T-cell (primary cell): Measurements from ENCODE around the gene ASB2. TPM values are rescaled to one million over a fixed set of nuclear protein-coding genes. Genes with fewer than 3 reads are reported as not detected.

Experiments
- ATAC-seq, 4 experiments: fragments of 200-7000 bp in 3 of 4; fragments of 150-1000 bp in 1 of 4; cut with Tn5 transposase; replicated peaks in 1 of 4; 1 replicate in 3 of 4; 2 replicates in 1 of 4; pipeline ENCODE4 v1.10.0; 2021; ENCODE audit warnings: moderate library complexity in 3 of 4, mild to moderate bottlenecking in 2 of 4, moderate number of reproducible peaks in 1 of 4
- CTCF ChIA-PET, 2 donors: fragments of 300-600 bp; sonication (Branson Sonifier 250); formaldehyde crosslinking; loops; one replicate each; lab custom pipeline; 2022; ENCODE audit warnings: antibody characterized with exemption in 2 of 2; lab: Charles Lee
- POLR2A ChIA-PET, 2 donors: fragments of 300-600 bp; sonication (Branson Sonifier 250); formaldehyde crosslinking; loops; one replicate each; lab custom pipeline; 2022; ENCODE audit warnings: antibody characterized with exemption in 2 of 2; lab: Charles Lee
- DNase-seq, 35 experiments: peaks; one replicate each; pipeline versions ENCODE4 v3.0.0 to v3.0.0-alpha.2; 2013 to 2023
- H3K27ac ChIP-seq: one replicate; pipeline ENCODE4 v1.5.1; 2013; ENCODE audit warnings: low read length
- H3K27me3 ChIP-seq, 2 experiments: replicated peaks in 1 of 2; 1 replicate in 1 of 2; 2 replicates in 1 of 2; pipeline versions ENCODE4 v1.6.1 to v1.7.0; 2013; ENCODE audit warnings: low read length in 1 of 2, mixed read lengths in 1 of 2; ENCODE audit not compliant: control insufficient read depth in 2 of 2, insufficient read depth in 2 of 2; ENCODE audit errors: extremely low read depth in 1 of 2
- H3K36me3 ChIP-seq, 2 donors: 1 replicate in 1 of 2; 2 replicates in 1 of 2; pipeline versions ENCODE4 v1.6.1 to v1.7.0; 2013; ENCODE audit warnings: low read length in 1 of 2; ENCODE audit not compliant: control insufficient read depth in 2 of 2, insufficient read depth in 1 of 2; ENCODE audit errors: extremely low read depth in 1 of 2
- H3K4me1 ChIP-seq, 2 experiments: 1 replicate in 1 of 2; 2 replicates in 1 of 2; pipeline versions ENCODE4 v1.6.1 to v1.7.0; 2013; ENCODE audit warnings: low read length in 2 of 2, mixed read lengths in 1 of 2; ENCODE audit not compliant: insufficient read depth in 2 of 2, control insufficient read depth in 1 of 2; ENCODE audit errors: extremely low read depth in 1 of 2
- H3K4me3 ChIP-seq, 2 donors: 1 replicate in 1 of 2; 2 replicates in 1 of 2; pipeline versions ENCODE4 v1.5.1 to v1.7.0; 2013; ENCODE audit warnings: mild to moderate bottlenecking in 2 of 2, low read length in 1 of 2, moderate library complexity in 1 of 2; ENCODE audit not compliant: control insufficient read depth in 1 of 2; ENCODE audit errors: extremely low read depth in 1 of 2
- H3K9me3 ChIP-seq: 2 replicates; pipeline ENCODE4 v1.7.0; 2013
- H3K27ac Mint-ChIP-seq, 2 donors: one replicate each; pipeline ENCODE4 v1.8.0; 2020 to 2021; ENCODE audit warnings: mild to moderate bottlenecking in 2 of 2, mixed read lengths in 2 of 2
- H3K27me3 Mint-ChIP-seq, 2 donors: one replicate each; pipeline ENCODE4 v1.8.0; 2021 to 2022; ENCODE audit warnings: mixed read lengths in 2 of 2
- H3K36me3 Mint-ChIP-seq: one replicate; pipeline ENCODE4 v1.8.0; 2021; ENCODE audit warnings: mixed read lengths
- H3K4me1 Mint-ChIP-seq, 3 donors: one replicate each; pipeline ENCODE4 v1.8.0; 2020 to 2022; ENCODE audit warnings: mixed read lengths in 3 of 3, mild to moderate bottlenecking in 1 of 3
- H3K4me3 Mint-ChIP-seq, 3 donors: one replicate each; pipeline ENCODE4 v1.8.0; 2020 to 2022; ENCODE audit warnings: mild to moderate bottlenecking in 3 of 3, mixed read lengths in 3 of 3, moderate library complexity in 3 of 3
- H3K9me3 Mint-ChIP-seq, 3 donors: one replicate each; pipeline ENCODE4 v1.8.0; 2020 to 2022; ENCODE audit warnings: mixed read lengths in 3 of 3
- WGBS: methylation state at CpG from one replicate; pipeline ENCODE4 v1.1.5; 2013; ENCODE audit warnings: missing lambda C conversion rate; ENCODE audit not compliant: insufficient coverage; 5-methylcytosine and 5-hydroxymethylcytosine counted together
- total RNA-seq, 35 experiments: library from RNA in 6 of 35; stranded (reverse) in 6 of 35; fragments of 120-200 nt in 1 of 35; gene quantifications; one replicate each; pipeline versions ENCODE4 v1.2.1 to v1.2.4 and lab custom pipeline; 2013 to 2026

The ASB2 gene
- total RNA-seq, 5 donors from 2014 or later (not counting 1 experiment from before 2014, with no cell fraction given) = 2.7 to 5.4 (median 3.3) TPM

- CTCF ChIA-PET = no interaction called here
- no peak for ATAC-seq
- H3K4me3 ChIP-seq = no peak overlapping the region
- POLR2A ChIA-PET = no interaction called here
- H3K27ac Mint-ChIP-seq = no peak overlapping the region
- WGBS = 72% methylated on average over 9 of the region's 12 CpGs
- H3K9me3 Mint-ChIP-seq = peaks cover 6 to 11% (median 8%) of the 10 kb centered on the region in 3 donors
- H3K4me1 ChIP-seq = peaks cover 0 to 6% of the 10 kb centered on the region in 2 experiments
- H3K27ac ChIP-seq = no peak overlapping the region
- no peak overlapping the region for H3K4me3 Mint-ChIP-seq
- no peaks in the 10 kb centered on the region for H3K36me3 ChIP-seq
- H3K4me1 Mint-ChIP-seq = peaks cover 3 to 6% (median 5%) of the 10 kb centered on the region in 3 donors
- DNase-seq = no peak
- no peaks in the 10 kb centered on the region for H3K36me3 Mint-ChIP-seq
- peaks cover 0 to 44% of the 10 kb centered on the region in 2 experiments for H3K27me3 ChIP-seq
- H3K9me3 ChIP-seq = no peaks in the 10 kb centered on the region
- peaks cover 34 to 50% of the 10 kb centered on the region in 2 donors for H3K27me3 Mint-ChIP-seq
These were observed 87.4 kb downstream of the ASB2 start for GRCh38 chr14:93888995-93889394.

GRCh38 chr14:93884950-93885349 is 91.4 kb downstream of the ASB2 start:
- no peak overlapping the region for H3K27ac ChIP-seq
- no peak overlapping the region for H3K4me3 ChIP-seq
- ATAC-seq (no peak), DNase-seq (no peak)
- 13% methylated on average over 1 of the region's 1 CpG for WGBS
- H3K27ac Mint-ChIP-seq = no peak overlapping the region
- peaks cover 0 to 24% of the 10 kb centered on the region in 2 experiments for H3K27me3 ChIP-seq
- peaks cover 3 to 6% (median 5%) of the 10 kb centered on the region in 3 donors for H3K4me1 Mint-ChIP-seq
- peaks cover 10 to 16% (median 14%) of the 10 kb centered on the region in 3 donors for H3K9me3 Mint-ChIP-seq
- no peaks in the 10 kb centered on the region for H3K36me3 ChIP-seq
- peaks cover 30 to 33% of the 10 kb centered on the region in 2 donors for H3K27me3 Mint-ChIP-seq
- POLR2A ChIA-PET = no interaction called here
- H3K9me3 ChIP-seq = no peaks in the 10 kb centered on the region
- H3K4me3 Mint-ChIP-seq = no peak overlapping the region
- H3K36me3 Mint-ChIP-seq = no peaks in the 10 kb centered on the region
- CTCF ChIA-PET = no interaction called here
- no peaks in the 10 kb centered on the region for H3K4me1 ChIP-seq

Other genes starting within 250 kb of the ASB2 start
- not detected for gene PRIMA1, start 188.1 kb downstream of the ASB2 start, total RNA-seq
- not detected for gene FAM181A, start 49.2 kb downstream of the ASB2 start, total RNA-seq
- not detected for gene CCDC197, start 20.7 kb upstream of the ASB2 start, total RNA-seq
- under 1 TPM; 0.09 to 0.57 (median 0.28) TPM for gene OTUB2, start 49.8 kb upstream of the ASB2 start, total RNA-seq
- 100 to 1,000 TPM; 258 to 448 (median 265) TPM for gene DDX24, start 104.6 kb upstream of the ASB2 start, total RNA-seq
- gene IFI27L1, start 104.7 kb upstream of the ASB2 start, total RNA-seq = 10 to 100 TPM in 3 of 5 donors, 1 to 10 TPM in 2; 7.1 to 10.4 (median 10.0) TPM
- 1 to 10 TPM; 1.6 to 6.1 (median 1.8) TPM for gene IFI27, start 134.2 kb upstream of the ASB2 start, total RNA-seq
- 10 to 100 TPM; 18.2 to 37.4 (median 27.7) TPM for gene IFI27L2, start 153.0 kb upstream of the ASB2 start, total RNA-seq
- 1 to 10 TPM in 3 of 5 donors, under 1 TPM in 2; 0.41 to 2.5 (median 1.3) TPM for gene PPP4R4, start 197.8 kb upstream of the ASB2 start, total RNA-seq